GM12875 (cell line): Measurements from ENCODE around the gene ENO2.

Experiments
- H3K4me3 ChIP-seq: one replicate; pipeline ENCODE4 v1.5.1; 2011; ENCODE audit warnings: low read depth, low read length, control low read depth
- CTCF ChIP-seq: IDR thresholded peaks from 2 replicates; pipeline ENCODE4 v1.5.1; 2011; ENCODE audit warnings: low read depth, mild to moderate bottlenecking, control low read depth, inconsistent platforms, low read length, moderate library complexity, borderline replicate concordance; ENCODE audit not compliant: insufficient read depth

The ENO2 gene

GRCh38 chr12:6946033-6946919 lies 31.9 kb downstream of the ENO2 start:
- peak overlapping the region; percentile 87 for H3K4me3 ChIP-seq
- no peak for TF ChIP-seq CTCF

GRCh38 chr12:6946920-6947374 lies 32.6 kb downstream of the ENO2 start:
- H3K4me3 ChIP-seq, result peak overlapping the region; percentile 87
- TF ChIP-seq CTCF, result no peak

DNA sequence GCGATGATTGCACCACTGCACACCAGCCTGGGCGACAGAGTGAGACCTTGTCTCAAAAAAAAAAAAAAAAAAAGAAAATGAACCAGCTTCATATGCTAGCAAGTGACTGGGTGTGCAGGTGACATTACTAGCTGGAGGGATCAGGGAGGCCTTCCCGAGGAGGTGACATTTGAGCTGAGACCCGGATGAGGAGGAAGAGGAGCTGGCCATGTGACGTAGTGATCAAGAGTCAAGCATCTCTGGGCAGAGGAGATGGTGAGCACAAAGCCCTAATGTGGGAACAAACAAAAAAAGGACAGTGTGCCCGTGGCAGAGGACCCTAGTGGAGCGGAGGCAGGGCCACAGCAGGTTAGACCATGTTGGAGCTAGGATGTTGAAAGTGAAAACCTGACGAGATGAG lies 33.2 kb downstream of the ENO2 start:
- H3K4me3 ChIP-seq, result no peak overlapping the region
- TF ChIP-seq CTCF, result no peak

- peak; percentile 41; the same call in 1 of the 2 replicates for TF ChIP-seq CTCF
- H3K4me3 ChIP-seq, result no peak overlapping the region
Measured at GRCh38 chr12:6948873-6949594, 34.7 kb downstream of the ENO2 start.

DNA sequence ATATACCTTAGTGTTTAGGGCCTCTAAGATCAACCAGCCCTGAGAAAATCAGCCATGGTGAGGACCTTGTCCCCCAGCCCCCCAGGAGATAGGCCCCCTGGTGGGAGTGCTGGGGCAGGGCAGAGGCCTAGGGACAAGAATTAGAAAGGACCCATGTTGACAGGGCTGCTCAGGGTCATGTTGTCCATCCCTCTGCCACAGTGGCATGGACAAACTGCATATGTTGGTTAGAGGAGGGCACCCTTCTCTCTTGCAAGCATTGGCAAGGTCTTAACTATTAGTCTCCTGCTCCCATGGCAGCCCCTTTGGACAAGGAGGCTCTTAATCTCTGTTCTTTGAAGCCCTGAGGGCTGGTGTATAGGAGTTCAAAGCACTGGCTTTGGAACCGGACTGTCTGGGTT lies 36.0 kb downstream of the ENO2 start:
- H3K4me3 ChIP-seq, result peak overlapping the region; percentile 97

DNA sequence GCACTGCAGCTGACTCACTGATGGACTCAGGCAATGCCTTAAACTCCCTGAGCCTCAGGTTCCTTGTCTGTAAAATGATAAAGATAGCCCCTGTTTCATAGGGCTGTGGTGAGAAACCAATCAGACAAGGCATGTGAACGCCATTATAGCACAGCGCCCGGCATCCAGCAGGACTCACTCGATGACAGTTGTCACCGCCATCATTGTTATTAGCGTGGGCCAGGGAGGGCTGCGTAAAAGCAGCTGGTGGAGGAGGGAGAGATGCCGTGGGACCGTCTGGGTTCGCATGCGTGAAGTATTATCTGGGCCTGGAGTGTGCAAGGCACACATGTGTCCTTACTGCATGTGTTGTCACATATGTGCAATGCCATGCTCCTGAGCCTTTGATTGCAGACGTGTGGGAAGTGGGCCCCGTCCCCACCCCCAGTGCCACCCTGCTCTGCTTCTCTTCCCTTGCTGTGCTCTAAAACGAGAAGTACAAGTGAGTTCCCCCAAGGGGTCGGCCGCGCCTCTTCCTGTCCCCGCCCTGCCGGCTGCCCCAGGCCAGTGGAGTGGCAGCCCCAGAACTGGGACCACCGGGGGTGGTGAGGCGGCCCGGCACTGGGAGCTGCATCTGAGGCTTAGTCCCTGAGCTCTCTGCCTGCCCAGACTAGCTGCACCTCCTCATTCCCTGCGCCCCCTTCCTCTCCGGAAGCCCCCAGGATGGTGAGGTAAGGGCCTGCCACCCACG lies 36.6 kb downstream of the ENO2 start, which contains the start of gene PTPN6:
Gene PTPN6 (plus strand): TSS at position 546 of the 730 bp plus-strand sequence. CDS start 157 bp downstream, at position 703.
- H3K4me3 ChIP-seq, result peak within 1 kb of the TSS; percentile 97
- no peak for TF ChIP-seq CTCF

More for the DNA sequence above, 36.0 kb downstream of the ENO2 start:
- peak; percentile 74 for TF ChIP-seq CTCF
